Astrocyte (in vitro differentiated cells and primary cell): Measurements from ENCODE around the gene MTA3. TPM values are rescaled to one million over a fixed set of nuclear protein-coding genes. Genes with fewer than 3 reads are reported as not detected.
"Not testable (repeated sequence)": the region's sequence is repeated elsewhere in the genome, so short reads cannot be mapped to it uniquely, and the experiment has no call there.

Source experiments
- DNase-seq: peaks from one replicate; pipeline ENCODE4 v3.0.0-alpha.2; 2010; ENCODE audit warnings: low read depth
- FAIRE-seq: peaks from 2 replicates; lab custom pipeline; 2011; peaks lifted over from hg19 to GRCh38; lab: Jason Lieb, UNC
- H2AFZ ChIP-seq: 2 replicates; pipeline ENCODE4 v1.6.0; 2012; ENCODE audit warnings: low read depth, low read length, inconsistent platforms
- H3K27ac ChIP-seq: 2 replicates; pipeline ENCODE4 v1.5.1; 2011; ENCODE audit warnings: low read depth, low read length, inconsistent platforms
- H3K27me3 ChIP-seq: 2 replicates; pipeline ENCODE4 v1.6.0; 2011; ENCODE audit warnings: low read length, inconsistent platforms; ENCODE audit not compliant: insufficient read depth
- H3K36me3 ChIP-seq: 2 replicates; pipeline ENCODE4 v1.5.1; 2011; ENCODE audit warnings: low read length, inconsistent platforms; ENCODE audit not compliant: insufficient read depth
- H3K4me1 ChIP-seq: 2 replicates; pipeline ENCODE4 v1.5.1; 2011; ENCODE audit warnings: low read length, inconsistent platforms; ENCODE audit not compliant: insufficient read depth
- H3K4me2 ChIP-seq: 2 replicates; pipeline ENCODE4 v1.6.0; 2012; ENCODE audit warnings: low read length, inconsistent platforms
- H3K4me3 ChIP-seq: 2 replicates; pipeline ENCODE4 v1.5.1; 2011; ENCODE audit warnings: low read depth, mild to moderate bottlenecking, low read length, inconsistent platforms; ENCODE audit not compliant: insufficient read depth
- H3K79me2 ChIP-seq: 2 replicates; pipeline ENCODE4 v1.6.0; 2012; ENCODE audit warnings: mild to moderate bottlenecking, low read length, inconsistent platforms; ENCODE audit not compliant: insufficient read depth
- H3K9ac ChIP-seq: 2 replicates; pipeline ENCODE4 v1.6.0; 2012; ENCODE audit warnings: mild to moderate bottlenecking, low read length, inconsistent platforms
- H3K9me3 ChIP-seq: 2 replicates; pipeline ENCODE4 v1.5.1; 2012; ENCODE audit warnings: low read depth, mild to moderate bottlenecking, low read length, inconsistent platforms; ENCODE audit not compliant: insufficient read depth
- H4K20me1 ChIP-seq: 2 replicates; pipeline ENCODE4 v1.6.0; 2012; ENCODE audit warnings: low read length, inconsistent platforms; ENCODE audit not compliant: insufficient read depth
- H3K27ac Mint-ChIP-seq: one replicate; pipeline ENCODE4 v1.8.0; 2021; ENCODE audit warnings: mild to moderate bottlenecking, mixed read lengths; ENCODE audit not compliant: unreplicated experiment
- H3K27me3 Mint-ChIP-seq: one replicate; pipeline ENCODE4 v1.8.0; 2021; ENCODE audit warnings: low read depth, mixed read lengths; ENCODE audit not compliant: unreplicated experiment
- H3K36me3 Mint-ChIP-seq: one replicate; pipeline ENCODE4 v1.8.0; 2021; ENCODE audit warnings: low read depth, mixed read lengths; ENCODE audit not compliant: unreplicated experiment
- H3K4me1 Mint-ChIP-seq: one replicate; pipeline ENCODE4 v1.8.0; 2021; ENCODE audit warnings: low read depth, mixed read lengths; ENCODE audit not compliant: unreplicated experiment
- H3K4me3 Mint-ChIP-seq: one replicate; pipeline ENCODE4 v1.8.0; 2021; ENCODE audit warnings: mild to moderate bottlenecking, moderate library complexity, mixed read lengths; ENCODE audit not compliant: unreplicated experiment
- H3K9me3 Mint-ChIP-seq: one replicate; pipeline ENCODE4 v1.8.0; 2021; ENCODE audit warnings: mild to moderate bottlenecking, mixed read lengths; ENCODE audit not compliant: unreplicated experiment
- CTCF ChIP-seq: IDR thresholded peaks from 2 replicates; pipeline ENCODE4 v1.5.1; 2011; ENCODE audit warnings: low read depth, mild to moderate bottlenecking, inconsistent platforms, low read length, moderate library complexity; ENCODE audit not compliant: insufficient read depth
- EZH2 ChIP-seq: IDR thresholded peaks from 2 replicates; pipeline ENCODE4 v1.6.1; 2012; ENCODE audit warnings: mild to moderate bottlenecking, low read length, inconsistent platforms; ENCODE audit not compliant: insufficient read depth
- total RNA-seq: library from RNA; stranded (reverse); gene quantifications from 2 replicates; pipeline ENCODE4 v1.2.1, GENCODE V29; 2021

Gene MTA3
- total RNA-seq, 1 donor from 2014 or later = 69.4 TPM

GRCh38 chr2:42640261-42640660 is 71.8 kb downstream of the MTA3 start:
- H3K27ac ChIP-seq = no peak overlapping the region
- no peak overlapping the region for H3K4me3 Mint-ChIP-seq
- H3K27me3 Mint-ChIP-seq = no peaks in the 10 kb centered on the region
- peaks cover 5% of the 10 kb centered on the region for H4K20me1 ChIP-seq
- H3K9ac ChIP-seq = no peak overlapping the region
- TF ChIP-seq CTCF (no peak), EZH2 (no peak)
- H3K36me3 Mint-ChIP-seq = peaks cover 7% of the 10 kb centered on the region
- H3K27me3 ChIP-seq = no peaks in the 10 kb centered on the region
- H3K4me2 ChIP-seq = no peak overlapping the region
- no peaks in the 10 kb centered on the region for H3K9me3 ChIP-seq
- peak overlapping the region; percentile 81 for H3K27ac Mint-ChIP-seq
- H3K9me3 Mint-ChIP-seq = no peaks in the 10 kb centered on the region
- no peak overlapping the region for H3K4me3 ChIP-seq
- peaks cover 6% of the 10 kb centered on the region for H3K36me3 ChIP-seq
- no peaks in the 10 kb centered on the region for H3K79me2 ChIP-seq
- no peak overlapping the region for H2AFZ ChIP-seq
- FAIRE-seq (no peak), DNase-seq (no peak)
- H3K4me1 ChIP-seq = no peaks in the 10 kb centered on the region
- peaks cover 10% of the 10 kb centered on the region for H3K4me1 Mint-ChIP-seq

- not testable (repeated sequence) for H3K4me2 ChIP-seq, H3K36me3 ChIP-seq, H3K9me3 Mint-ChIP-seq, H3K9ac ChIP-seq, H3K27me3 ChIP-seq, H4K20me1 ChIP-seq, H3K27ac ChIP-seq, H3K4me1 ChIP-seq, H3K4me3 ChIP-seq, H3K79me2 ChIP-seq, H3K27ac Mint-ChIP-seq, H3K27me3 Mint-ChIP-seq, H3K4me1 Mint-ChIP-seq, H2AFZ ChIP-seq, FAIRE-seq, H3K4me3 Mint-ChIP-seq, H3K9me3 ChIP-seq, DNase-seq
- peaks cover 21% of the 10 kb centered on the region for H3K36me3 Mint-ChIP-seq
Measured at GRCh38 chr2:42642371-42642770, 73.9 kb downstream of the MTA3 start.

GRCh38 chr2:42645551-42645950 is 77.1 kb downstream of the MTA3 start:
- Histone ChIP-seq H3K4me3 (no peak overlapping the region), H3K9ac (no peak overlapping the region), H3K36me3 (peaks cover 10% of the 10 kb centered on the region), H2AFZ (no peak overlapping the region), H4K20me1 (no peaks in the 10 kb centered on the region), H3K4me2 (no peak overlapping the region), H3K27me3 (no peaks in the 10 kb centered on the region), H3K4me1 (no peaks in the 10 kb centered on the region), H3K27ac (no peak overlapping the region), H3K79me2 (no peaks in the 10 kb centered on the region), H3K9me3 (no peaks in the 10 kb centered on the region)
- Mint-ChIP-seq H3K27ac (no peak overlapping the region), H3K27me3 (no peaks in the 10 kb centered on the region), H3K9me3 (peaks cover 8% of the 10 kb centered on the region), H3K4me3 (no peak overlapping the region), H3K4me1 (no peaks in the 10 kb centered on the region), H3K36me3 (peaks cover 26% of the 10 kb centered on the region)
- FAIRE-seq (no peak), DNase-seq (no peak)
- TF ChIP-seq EZH2 = no peak
- TF ChIP-seq CTCF = no peak
